ENCODE measurements around the gene PRKN.
"Not testable (repeated sequence)": the region's sequence is repeated elsewhere in the genome, so short reads cannot be mapped to it uniquely, and the experiment has no call there.

Gene PRKN

DNA sequence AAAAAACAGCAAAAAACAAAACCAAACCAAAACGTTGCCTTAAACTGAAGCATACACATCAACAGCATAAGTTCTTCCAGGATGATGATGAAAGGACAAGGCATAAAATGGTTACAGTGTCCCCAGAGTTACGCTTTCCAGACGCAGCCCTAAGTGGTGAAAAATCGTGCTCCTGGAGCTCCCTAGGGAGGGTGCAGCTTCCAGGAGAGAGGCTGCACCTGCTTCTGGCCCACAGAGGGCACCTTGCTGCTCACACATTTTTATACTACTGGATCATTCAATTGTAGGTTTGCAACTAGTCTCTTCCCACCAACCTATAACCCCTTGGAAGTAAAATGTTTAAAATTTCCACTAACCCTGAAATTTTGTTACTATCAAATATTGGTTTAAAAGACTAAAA is 115.0 kb downstream of the PRKN start:
- no peak for DNase-seq

DNA sequence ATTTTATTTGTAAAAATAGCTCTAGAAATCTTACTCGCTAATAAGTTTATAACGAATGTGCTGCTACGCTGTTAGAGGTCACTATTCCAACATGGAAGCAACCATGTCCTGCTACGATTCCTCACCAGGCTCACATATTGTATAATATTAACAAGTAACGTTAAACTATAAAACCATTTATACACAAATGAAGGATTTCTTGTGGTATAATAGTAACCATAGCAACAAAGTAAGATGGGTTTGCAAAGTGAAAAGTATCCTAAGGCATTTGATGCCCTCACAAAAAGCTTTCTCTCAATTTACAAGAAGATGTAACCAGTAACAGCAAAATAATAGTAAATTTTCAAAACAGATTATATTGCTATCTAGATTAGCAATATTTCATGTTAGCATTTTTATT is 117.2 kb downstream of the PRKN start:
- DNase-seq, result no peak

DNA sequence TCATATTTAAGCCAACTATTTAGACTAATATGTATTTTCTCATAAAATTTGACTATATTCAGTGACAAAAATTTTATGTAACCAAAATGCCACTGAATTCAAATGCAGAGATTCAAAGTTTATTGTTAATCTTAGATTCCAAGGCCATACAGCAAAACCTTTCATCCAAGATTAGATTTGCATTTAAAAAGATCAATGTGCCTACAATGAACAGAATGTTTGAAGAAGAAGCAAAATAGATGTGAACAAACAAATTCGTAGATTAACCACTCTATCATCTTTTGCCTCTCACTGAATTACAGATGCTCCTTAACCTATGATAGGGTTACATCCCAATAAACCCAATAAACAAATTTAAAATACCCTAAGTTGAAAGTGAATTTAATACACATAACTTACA is 121.7 kb downstream of the PRKN start:
- no peak for DNase-seq

DNA sequence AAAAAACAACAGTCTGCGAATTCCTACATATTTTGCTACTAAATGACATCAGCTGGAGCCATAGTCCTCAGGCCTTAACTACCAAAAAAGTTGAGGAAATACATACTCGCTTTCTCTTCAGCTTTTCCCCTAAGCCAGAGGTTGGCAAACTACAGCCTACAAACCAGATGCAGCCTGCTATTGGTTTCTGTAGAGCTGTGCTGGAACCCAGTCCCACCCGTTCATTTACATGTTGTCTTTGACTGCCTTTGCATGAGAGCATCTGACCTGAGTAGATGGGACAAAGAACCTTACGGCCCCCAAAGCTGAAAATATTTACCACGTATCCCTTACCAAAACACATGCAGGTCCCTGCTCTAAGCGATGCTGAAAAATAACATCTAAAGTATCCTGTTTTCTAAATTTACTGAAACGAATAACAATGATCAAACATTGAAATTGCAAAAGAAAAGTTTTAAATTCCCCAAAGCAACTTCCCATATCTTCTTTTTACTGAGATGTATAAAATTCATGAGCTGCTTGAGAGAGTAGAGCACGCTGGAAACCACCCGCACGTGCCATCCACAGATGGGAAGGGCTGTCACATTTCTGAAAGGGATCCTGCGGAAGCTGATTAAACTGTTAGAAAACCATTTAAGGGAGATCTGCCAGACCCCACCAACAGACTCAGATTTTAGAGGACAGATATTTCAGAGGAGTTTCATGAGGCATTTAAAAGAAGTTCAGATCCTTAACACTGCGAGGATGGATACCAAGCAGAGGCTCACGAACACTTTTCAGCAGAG is 124.1 kb downstream of the PRKN start:
- no peak for DNase-seq

DNA sequence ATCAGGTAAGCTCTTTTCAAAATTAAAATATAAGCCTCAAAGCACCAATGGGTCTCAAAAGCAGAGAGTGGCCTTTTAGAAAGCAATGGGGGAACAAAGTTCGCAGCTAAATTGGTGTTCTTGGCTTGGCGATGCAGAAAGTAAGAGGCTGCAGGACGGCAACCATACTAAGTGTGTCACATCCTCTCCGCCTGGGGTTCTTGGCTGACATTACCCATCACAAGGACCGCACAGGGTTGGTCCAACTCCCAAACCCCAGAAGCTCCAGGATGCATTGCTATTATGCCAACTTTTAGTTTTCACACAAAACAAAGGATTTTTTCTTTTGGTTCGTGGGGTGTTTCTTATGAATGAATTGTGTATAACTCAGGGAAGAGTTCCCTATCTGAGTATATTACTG is 124.8 kb downstream of the PRKN start:
- DNase-seq, result no peak

DNA sequence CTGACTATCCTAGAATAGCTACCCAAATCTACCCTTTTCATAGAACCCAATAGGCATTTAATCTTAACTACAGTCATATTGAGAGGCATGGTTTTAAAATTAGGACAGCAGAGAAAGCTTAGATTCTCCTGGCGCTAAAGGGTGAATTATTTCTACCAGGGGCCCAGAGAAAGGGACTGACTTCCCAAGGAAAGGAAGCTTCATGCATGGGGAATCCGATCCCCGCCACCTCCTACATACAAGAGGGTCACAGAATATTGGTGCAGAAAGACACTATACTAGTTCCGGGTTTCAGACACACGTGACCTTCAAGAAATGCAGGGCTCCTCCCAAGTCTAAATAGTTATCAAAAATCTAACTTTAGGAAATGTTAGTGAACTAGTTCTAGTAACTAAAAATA is 130.9 kb downstream of the PRKN start:
- DNase-seq, result no peak

DNA sequence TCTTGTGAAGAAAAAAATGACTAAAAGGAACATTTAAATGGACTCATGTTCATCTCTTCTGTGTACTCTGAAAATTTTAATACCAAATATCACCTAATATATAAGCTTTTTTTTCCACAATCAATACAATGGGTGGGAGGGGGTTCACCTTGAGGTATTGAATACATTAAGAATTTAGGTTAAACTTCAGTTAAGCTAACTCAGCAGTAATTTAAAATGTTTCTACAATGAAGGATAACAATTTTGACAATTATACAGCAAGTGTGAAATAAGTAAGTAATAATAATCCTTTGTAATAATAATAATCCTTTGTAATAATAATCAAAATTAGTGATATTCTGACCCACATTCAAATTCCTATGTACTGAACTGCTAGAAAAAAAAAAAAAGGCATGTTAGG is 136.0 kb downstream of the PRKN start:
- DNase-seq, result no peak

DNA sequence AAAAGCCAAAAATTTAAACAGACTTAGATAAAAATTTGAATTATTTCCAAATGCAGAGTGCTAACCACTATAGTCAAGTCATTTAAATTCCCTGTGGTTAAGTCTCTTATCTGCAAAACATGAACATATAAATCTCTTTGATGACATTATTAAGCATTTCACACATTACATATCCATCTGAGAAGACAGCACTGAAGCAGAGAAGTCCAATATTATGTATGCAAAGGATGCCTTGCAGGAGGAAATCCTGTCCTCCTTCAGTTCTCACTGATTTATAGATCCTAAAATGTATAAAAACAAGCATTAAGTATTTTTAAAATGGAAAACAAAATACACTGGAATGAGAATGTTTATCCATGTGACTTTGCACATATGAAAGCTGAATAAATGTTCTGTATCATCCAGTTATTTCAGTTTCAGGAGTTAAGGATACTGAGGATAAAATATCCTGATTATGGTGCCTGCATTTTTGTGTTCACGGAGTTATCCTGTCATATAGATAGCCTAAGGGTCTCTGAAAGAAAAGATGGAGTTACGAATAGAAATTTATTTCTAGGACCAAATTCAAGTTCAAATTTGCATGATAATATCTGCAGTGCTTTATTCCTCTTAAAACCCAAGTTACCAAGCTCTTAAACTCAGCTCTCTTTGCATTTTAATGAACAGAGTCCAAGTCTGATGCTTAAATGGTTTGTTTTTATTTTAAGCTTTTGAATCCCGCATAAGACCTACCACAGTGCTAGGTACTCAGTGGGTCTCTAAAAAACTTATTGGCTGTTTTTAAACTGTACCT is 145.4 kb downstream of the PRKN start:
- DNase-seq, result no peak

DNA sequence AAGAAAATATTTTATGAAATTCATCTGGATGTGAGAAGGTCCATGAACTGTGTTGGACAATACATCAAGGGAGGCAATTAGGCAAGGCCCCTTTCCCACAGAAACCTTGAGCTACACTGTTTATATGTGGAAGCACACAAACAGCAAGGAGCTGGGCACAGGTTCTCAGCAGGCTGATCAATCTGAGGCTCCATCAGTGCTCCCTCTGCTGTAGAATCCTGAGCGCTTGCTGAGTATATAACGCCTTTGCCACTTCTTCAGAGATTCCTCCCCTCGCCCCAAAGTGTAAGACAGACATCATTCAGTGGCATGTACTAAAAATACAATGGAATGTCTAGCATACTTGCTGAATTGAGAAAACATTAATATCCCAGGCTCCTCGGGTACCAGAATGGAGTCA is 146.9 kb downstream of the PRKN start:
- no peak for DNase-seq

DNA sequence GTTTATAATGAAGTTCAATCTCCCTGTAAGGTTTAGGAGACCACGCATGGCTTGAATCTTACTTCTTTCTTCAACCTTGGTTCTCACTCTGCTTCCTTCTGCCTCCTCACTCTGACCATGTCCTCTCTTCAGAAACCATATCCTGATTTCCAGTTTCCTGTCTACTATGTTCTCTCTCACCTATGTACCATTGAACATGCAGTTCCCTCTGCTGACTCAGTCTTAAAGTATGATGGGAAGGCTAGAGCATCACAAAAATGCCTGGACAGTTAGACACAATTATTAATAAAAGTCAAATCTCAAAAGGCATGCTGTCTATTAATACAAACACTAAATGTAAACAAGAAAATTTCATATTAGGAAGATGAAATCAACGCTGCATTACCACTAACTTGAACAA is 151.6 kb downstream of the PRKN start:
- DNase-seq, result no peak

DNA sequence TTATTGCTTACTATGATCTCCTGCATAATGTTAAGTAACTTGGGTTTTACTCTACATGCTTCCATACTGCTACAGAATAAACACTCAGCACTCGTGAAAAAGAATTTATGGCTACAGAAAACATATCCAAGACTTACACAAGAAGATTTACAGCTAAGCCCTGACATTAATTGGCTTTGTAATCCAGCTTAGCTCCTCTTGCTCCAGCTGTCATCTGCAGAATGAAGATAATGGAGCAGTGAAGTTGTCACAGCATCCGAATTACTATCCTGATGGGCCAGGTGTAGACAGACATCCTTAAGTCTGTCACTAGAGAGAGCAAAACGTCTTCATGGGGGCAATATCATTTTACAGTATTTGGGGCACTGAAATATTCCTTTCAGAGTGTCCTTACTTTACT is 155.3 kb downstream of the PRKN start:
- DNase-seq, result no peak

DNA sequence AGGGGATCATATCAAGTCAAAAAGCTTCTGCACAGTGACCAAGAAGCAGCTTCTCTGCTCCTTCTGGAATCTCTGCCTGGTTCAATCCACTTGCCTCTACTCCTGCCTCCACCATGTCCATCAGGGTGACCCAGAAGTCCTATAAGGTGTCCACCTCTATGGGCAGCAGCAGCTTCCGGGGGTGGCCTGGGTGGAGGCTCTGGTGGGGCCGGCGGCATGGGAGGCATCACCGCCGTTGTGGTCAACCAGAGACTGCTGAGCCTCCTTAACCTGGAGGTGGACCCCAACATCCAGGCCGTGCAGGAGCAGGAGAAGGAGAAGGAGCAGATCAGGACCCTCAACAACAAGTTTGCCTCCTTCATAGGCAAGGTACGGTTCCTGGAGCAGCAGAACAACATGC is 159.3 kb downstream of the PRKN start:
- no peak for DNase-seq

DNA sequence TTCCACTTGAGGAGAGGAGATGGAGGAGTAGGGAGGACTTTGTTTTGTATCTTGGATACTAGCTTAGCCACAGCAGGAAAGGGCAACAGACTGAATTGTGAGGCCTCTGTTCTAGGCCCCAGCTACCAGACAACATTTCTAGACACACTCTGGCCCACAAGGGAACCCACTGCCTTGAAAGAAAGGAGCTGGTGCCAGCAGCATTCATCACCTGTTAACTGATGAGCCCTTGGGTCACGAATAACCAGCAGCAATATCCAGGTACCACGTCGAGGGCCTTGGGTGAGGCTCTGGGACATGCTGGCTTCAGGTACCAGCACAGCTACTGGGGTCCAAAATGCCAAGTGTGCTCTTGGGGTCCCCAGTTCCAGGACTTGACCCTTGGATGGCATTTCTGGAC is 165.5 kb downstream of the PRKN start:
- no peak for DNase-seq

DNA sequence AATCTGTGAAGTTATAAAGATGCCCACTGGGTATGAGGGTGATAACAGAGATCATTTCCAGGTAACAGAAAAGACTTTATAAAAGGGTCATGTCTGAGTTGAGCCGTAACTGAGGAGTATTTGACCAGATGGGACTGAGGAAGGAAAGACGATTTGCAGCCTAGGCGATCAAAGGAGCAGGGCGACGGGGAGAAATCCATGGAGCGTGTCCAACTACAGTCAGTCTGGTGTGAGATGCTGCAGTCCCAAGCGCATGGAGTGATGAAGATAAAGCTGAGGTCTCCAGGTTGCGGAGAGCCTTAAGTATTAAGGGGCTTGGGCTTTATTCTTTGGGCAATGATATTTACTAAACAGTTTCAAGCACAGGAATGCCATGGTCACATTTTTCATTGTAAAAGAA is 166.7 kb downstream of the PRKN start:
- DNase-seq, result no peak

DNA sequence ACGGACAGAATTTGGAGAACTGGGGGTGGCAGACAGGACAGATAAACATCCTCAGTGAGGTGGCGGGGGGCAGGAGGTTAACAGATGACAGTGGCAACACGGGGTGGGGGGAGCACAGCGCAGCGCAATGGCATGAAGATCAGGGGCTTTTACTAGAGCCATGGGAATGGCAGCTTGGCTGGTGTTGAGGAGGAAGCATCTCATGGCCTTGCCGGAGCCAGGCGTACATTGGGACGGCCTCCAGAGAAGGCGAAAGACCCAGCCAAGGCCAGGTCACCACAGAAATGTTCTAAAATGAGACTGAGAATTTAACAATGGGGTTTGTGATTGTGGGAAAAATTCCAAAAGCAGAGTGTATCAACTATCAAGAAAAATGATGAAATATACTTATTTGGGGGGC is 173.0 kb downstream of the PRKN start:
- no peak for DNase-seq

DNA sequence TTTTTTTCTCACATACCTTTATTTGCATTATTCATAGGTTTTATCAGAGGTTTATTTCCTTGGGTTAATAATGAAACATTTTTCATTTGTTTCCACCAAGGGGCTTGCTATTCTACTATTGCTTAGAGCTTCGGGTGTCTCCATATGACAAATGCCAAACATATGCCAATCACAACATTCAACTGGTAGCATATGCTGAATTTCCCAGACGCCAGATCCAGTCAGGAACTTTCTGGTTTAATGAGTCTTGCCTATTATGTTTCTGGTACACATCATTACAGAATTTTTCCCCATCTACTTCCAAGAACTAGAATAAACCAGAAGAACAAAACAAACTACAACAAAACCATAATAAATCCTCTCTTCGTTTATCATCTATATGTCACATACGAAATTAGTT is 180.7 kb downstream of the PRKN start:
- no peak for DNase-seq

DNA sequence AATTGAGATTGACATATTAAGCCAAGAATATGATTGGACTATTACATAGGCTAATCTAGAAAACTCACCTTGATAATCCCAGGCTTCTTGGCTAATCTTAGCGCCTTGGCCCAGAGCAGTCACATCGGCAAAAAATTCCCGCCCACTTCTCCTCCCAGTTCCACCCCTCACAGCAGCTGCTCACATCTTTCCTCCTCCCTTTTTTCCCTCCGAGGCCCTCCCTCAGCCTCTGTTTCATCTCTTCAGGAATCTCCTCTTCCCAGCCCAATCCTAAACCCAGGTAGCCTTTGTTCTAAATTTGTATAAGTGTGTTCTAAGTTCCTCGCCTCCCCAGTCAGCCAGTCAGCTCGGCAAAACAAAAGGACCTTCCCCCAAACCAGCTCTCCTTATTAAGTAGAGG is 184.3 kb downstream of the PRKN start:
- no peak for DNase-seq

DNA sequence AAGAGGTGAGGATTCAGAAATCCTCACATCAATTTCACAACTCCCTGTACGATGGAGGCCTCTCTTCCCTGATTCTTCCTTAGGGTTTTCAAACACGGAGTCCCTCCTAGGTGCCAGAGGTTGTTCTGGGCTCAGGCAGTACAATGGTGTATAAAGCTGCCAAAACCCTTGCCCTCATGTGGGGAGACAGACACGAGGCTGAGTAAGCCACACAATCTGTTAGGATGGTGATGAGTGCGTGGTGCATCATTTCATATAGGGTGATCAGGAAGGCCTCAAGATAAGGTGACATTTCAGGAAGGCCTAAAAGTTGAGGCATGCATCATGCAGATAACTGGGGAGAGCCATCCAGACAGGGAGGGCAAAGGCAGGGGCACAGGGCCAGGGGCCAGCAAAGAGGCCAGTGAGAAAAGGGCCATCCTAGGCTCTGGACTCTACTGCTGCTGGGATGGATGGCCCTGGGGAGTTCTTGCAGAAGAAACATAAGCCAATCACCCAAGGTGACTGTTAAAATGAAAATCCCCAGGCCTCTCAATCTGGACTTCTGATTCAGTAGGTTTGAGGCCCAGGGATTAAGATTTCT is 186.5 kb downstream of the PRKN start:
- DNase-seq, result no peak

DNA sequence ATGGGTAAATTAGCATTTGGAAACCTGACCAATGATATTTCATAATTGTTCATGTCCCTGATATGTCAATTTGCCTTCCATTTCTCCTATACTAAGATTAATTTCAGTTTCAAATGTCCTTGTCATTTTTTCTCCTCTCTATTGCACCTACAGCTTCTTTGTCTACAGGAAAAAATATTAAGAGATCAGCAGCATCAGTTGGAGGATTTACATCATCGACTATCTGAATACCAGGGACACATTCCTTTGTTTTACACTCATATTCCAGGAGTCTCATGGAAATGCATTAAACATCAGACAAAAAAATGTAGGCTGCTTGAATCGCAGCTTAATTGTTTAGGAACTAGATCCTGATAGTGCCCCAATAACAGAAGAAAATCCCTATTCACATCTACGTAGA is 188.2 kb downstream of the PRKN start:
- DNase-seq, result no peak

DNA sequence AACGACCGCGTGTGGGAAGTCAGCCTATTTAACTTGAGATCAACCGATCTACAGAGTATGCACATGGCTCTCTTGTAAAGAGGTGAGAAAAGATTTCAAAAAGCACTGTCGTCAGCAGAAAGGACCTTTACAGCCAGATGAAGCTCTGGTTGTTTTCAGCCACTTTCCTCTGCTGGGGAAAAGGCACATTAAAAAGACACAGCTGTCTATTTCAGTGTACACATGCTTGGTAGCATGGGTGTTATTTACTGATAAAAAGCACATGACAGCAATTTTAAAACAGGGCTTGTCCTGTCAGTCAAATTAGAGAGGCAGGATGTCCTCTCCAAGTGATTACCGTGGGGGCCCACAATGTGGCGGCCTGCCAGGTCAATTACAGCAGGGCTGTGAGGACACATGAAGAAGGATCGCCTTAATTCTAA is 188.9 kb downstream of the PRKN start:
- no peak for DNase-seq

DNA sequence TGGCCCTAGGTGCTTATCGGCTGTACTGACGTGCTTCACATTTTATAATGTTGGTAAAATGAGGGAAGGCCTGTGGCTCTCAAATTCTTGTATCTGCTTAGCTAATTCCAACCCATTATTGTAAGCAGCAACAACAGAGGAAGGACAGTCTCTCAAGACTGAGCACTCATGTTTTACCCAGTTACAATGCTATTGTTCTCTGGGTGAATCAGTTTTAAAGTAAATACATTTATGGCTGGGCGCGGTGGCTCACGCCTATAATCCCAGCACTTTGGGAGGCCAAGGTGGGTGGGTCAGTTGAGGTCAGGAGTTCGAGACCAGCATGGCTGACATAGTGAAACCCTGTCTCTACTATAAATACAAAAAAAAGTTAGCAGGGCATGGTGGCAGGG is 194.6 kb downstream of the PRKN start:
- no peak for DNase-seq

DNA sequence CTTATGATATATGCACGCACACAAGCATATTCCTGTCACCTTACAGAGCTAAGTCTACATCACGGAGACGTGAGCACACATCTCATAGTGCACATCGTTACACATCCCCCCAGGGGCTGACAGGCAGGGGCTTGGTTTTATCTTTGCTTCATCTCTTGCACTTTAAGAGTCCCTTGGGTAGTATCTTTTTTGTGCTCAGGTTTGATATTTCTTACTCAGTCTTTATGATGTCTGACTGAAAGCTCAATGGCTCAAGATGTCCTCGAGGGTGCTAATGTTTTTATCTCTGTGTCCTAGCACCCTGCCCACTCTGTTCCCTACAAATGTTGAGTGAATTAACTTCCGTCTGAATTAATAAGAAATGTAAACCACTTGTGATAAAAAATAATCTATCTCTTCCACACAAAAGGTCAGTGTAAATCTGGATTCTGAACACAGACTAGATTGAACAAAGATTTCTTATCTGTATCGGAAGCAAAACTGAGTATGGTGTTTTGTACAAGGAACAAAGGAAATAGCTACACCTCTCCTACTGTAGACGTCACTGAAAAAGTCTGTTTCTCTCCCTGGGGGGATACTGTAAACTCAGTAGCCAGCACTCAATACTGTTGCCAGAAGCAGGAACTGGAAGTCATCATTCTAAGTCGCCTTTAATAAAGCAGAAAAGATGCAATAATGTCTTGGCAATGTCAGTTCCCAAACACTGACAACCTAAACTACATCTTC is 195.1 kb downstream of the PRKN start:
- no peak for DNase-seq

DNA sequence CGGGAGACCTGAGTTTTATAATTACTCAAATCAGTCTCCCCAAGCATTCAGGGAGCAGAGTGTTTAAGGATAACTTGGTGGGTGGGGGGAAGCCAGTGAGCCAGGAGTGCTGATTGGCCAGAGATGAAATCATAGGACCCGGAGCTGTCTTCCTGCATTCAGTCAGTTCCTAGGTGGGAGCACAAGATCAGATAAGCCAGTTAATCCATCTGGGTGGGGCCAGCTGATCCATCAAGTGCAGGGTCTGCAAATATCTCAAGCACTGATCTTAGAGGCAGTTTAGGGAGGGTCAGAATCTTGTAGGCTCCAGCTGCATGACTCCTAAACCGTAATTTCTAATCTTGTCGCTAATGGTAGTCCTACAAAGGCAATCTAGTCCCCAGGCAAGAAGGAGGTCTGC is 196.2 kb downstream of the PRKN start:
- DNase-seq, result not testable (repeated sequence)

DNA sequence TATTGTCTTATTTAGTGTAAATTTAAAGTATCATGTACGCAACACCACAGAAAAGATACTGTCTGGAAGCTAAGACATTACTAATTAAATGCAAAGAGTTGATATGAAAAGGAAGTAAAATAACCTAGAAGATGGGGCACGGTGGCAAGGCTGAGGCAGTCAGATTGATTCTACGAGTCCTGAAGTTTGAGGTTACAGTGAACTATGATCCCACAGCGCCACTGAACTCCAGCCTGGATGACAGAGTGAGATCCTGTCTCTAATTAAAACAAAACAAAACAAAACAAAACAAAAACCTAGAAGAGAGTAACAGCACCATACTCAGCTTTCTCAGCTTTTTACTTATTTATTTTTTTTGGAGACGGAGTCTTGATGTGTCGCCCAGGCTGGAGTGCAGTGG is 199.0 kb downstream of the PRKN start:
- no peak for DNase-seq

All from activated T-cell treated with anti-CD3 and anti-CD28 coated beads, Interleukin-2, amount 50 U/mL, for 48 hours (primary cell).